GM10248 (cell line): ENCODE data around the gene SOX13.

Experiments
- CTCF ChIA-PET: fragments of 300-600 bp; sonication (Branson Sonifier 250); formaldehyde crosslinking; extraction: SDS; loops from one replicate; lab custom pipeline; 2021; ENCODE audit warnings: antibody characterized with exemption; lab: Yijun Ruan, JAX
- POLR2A ChIA-PET: fragments of 350-650 bp; sonication (Branson Sonifier 250); formaldehyde crosslinking; extraction: SDS; loops from one replicate; lab custom pipeline; 2020; ENCODE audit warnings: antibody characterized with exemption; lab: Yijun Ruan, JAX
- DNase-seq: peaks from one replicate; pipeline ENCODE4 v3.0.0; 2012; ENCODE audit errors: extremely low spot score
- CTCF ChIP-seq: IDR thresholded peaks from 2 replicates; pipeline ENCODE4 v1.5.1; 2012; ENCODE audit warnings: mild to moderate bottlenecking, low read depth; ENCODE audit errors: extremely low read depth, missing control alignments, control extremely low read depth

The SOX13 gene

GRCh38 chr1:204083491-204083890, 10.6 kb downstream of the SOX13 start:
- no peak for TF ChIP-seq CTCF
- CTCF ChIA-PET: no interaction called here
- POLR2A ChIA-PET: no interaction called here
- DNase-seq: no peak

- TF ChIP-seq CTCF: no peak
- ChIA-PET CTCF (no interaction called here), POLR2A (no interaction called here)
- no peak for DNase-seq
Measured at GRCh38 chr1:204084247-204084772, 11.4 kb downstream of the SOX13 start.

- ChIA-PET CTCF (no interaction called here), POLR2A (no interaction called here)
- no peak for TF ChIP-seq CTCF
- no peak for DNase-seq
Measured at GRCh38 chr1:204085876-204086275, 13.0 kb downstream of the SOX13 start.

- CTCF ChIA-PET: interaction anchor here (1.2 kb wide), 1 partner anchor 42 kb away, joined by 3 read pairs; no protein-coding TSS in a partner anchor
- POLR2A ChIA-PET: no interaction called here
- TF ChIP-seq CTCF: no peak
- DNase-seq: no peak
Measured at GRCh38 chr1:204087181-204087892, 14.4 kb downstream of the SOX13 start.

GRCh38 chr1:204087893-204088528, 15.1 kb downstream of the SOX13 start:
- no peak for DNase-seq
- CTCF ChIA-PET: no interaction called here

GRCh38 chr1:204088596-204088995, 15.7 kb downstream of the SOX13 start:
- ChIA-PET CTCF (no interaction called here), POLR2A (no interaction called here)
- TF ChIP-seq CTCF: no peak
- DNase-seq: no peak

More at GRCh38 chr1:204087893-204088528, 15.1 kb downstream of the SOX13 start:
- POLR2A ChIA-PET: no interaction called here
- TF ChIP-seq CTCF: no peak
